GM12891 (cell line): ENCODE measurements around the gene ZBTB21.

ENCODE experiments used
- DNase-seq: peaks from one replicate; pipeline ENCODE4 v3.0.0; 2011; ENCODE audit warnings: low spot score; ENCODE audit not compliant: insufficient read length
- FAIRE-seq: peaks from 2 replicates; lab custom pipeline; 2011; peaks lifted over from hg19 to GRCh38; lab: Jason Lieb, UNC
- PAX5 ChIP-seq: IDR thresholded peaks from 2 replicates; pipeline ENCODE4 v1.6.1; 2011; ENCODE audit warnings: low read length, moderate library complexity, mild to moderate bottlenecking; ENCODE audit not compliant: insufficient read depth, severe bottlenecking
- POLR2A ChIP-seq: IDR thresholded peaks from 2 replicates; pipeline ENCODE4 v1.6.1; 2011; ENCODE audit warnings: low read depth, low read length, control low read depth
- POLR2AphosphoS5 ChIP-seq: IDR thresholded peaks from 2 replicates; pipeline ENCODE4 v1.6.1; 2011; ENCODE audit warnings: low read depth, low read length, control low read depth
- POU2F2 ChIP-seq: IDR thresholded peaks from 2 replicates; pipeline ENCODE4 v1.6.1; 2011; ENCODE audit warnings: low read depth, mild to moderate bottlenecking, control low read depth, low read length, moderate library complexity
- SPI1 ChIP-seq: IDR thresholded peaks from 2 replicates; pipeline ENCODE4 v1.6.1; 2011; ENCODE audit warnings: low read depth, low read length, control low read depth
- TAF1 ChIP-seq: IDR thresholded peaks from 2 replicates; pipeline ENCODE4 v1.6.1; 2011; ENCODE audit warnings: low read depth, low read length, control low read depth

ZBTB21 gene

GRCh38 chr21:42041246-42041645, 31.1 kb upstream of the ZBTB21 start:
- DNase-seq (no peak), FAIRE-seq (no peak)
- TF ChIP-seq SPI1 = no peak
- no peak for TF ChIP-seq PAX5
- no peak for TF ChIP-seq POU2F2
- TF ChIP-seq TAF1 = no peak
- TF ChIP-seq POLR2A = no peak

GRCh38 chr21:42040411-42041180, 30.4 kb upstream of the ZBTB21 start:
- TF ChIP-seq POU2F2 = no peak
- TF ChIP-seq PAX5 = no peak
- no peak for TF ChIP-seq SPI1
- TF ChIP-seq POLR2A = no peak
- no peak for TF ChIP-seq TAF1
- no peak for TF ChIP-seq POLR2AphosphoS5
- DNase-seq = no peak
- FAIRE-seq = no peak

GRCh38 chr21:42039911-42040351, 29.8 kb upstream of the ZBTB21 start:
- no peak for TF ChIP-seq POLR2A
- TF ChIP-seq POLR2AphosphoS5 = no peak
- no peak for TF ChIP-seq PAX5
- no peak for TF ChIP-seq TAF1
- TF ChIP-seq SPI1 = no peak
- no peak for TF ChIP-seq POU2F2
- DNase-seq (no peak), FAIRE-seq (no peak)

- FAIRE-seq (no peak), DNase-seq (no peak)
- TF ChIP-seq TAF1 (no peak), POLR2AphosphoS5 (no peak), PAX5 (no peak), POU2F2 (no peak), SPI1 (no peak), POLR2A (no peak)
These were observed 29.3 kb upstream of the ZBTB21 start for GRCh38 chr21:42039470-42039901.

- FAIRE-seq (no peak), DNase-seq (no peak)
- no peak for TF ChIP-seq SPI1
These were observed 28.8 kb upstream of the ZBTB21 start for GRCh38 chr21:42038826-42039425.

GRCh38 chr21:42038393-42038792, 28.2 kb upstream of the ZBTB21 start:
- FAIRE-seq = no peak
- DNase-seq = no peak
- no peak for TF ChIP-seq SPI1
- no peak for TF ChIP-seq POU2F2
- no peak for TF ChIP-seq POLR2AphosphoS5
- TF ChIP-seq PAX5 = no peak
- no peak for TF ChIP-seq TAF1
- no peak for TF ChIP-seq POLR2A

GRCh38 chr21:42037943-42038342, 27.8 kb upstream of the ZBTB21 start:
- FAIRE-seq (no peak), DNase-seq (no peak)
- no peak for TF ChIP-seq POU2F2
- TF ChIP-seq TAF1 = no peak
- TF ChIP-seq PAX5 = no peak
- no peak for TF ChIP-seq POLR2AphosphoS5
- TF ChIP-seq POLR2A = no peak
- TF ChIP-seq SPI1 = no peak

GRCh38 chr21:42037516-42037915, 27.4 kb upstream of the ZBTB21 start:
- TF ChIP-seq POU2F2 = no peak
- 0 out of 2 replicates have a peak, but pooled peaks have one; percentile 34 for TF ChIP-seq SPI1
- DNase-seq (no peak), FAIRE-seq (peak; percentile 26)

GRCh38 chr21:42036313-42036712, 26.2 kb upstream of the ZBTB21 start:
- TF ChIP-seq POLR2AphosphoS5 = no peak
- no peak for TF ChIP-seq POLR2A
- no peak for TF ChIP-seq SPI1
- no peak for TF ChIP-seq PAX5
- no peak for TF ChIP-seq TAF1
- no peak for TF ChIP-seq POU2F2
- FAIRE-seq = no peak
- DNase-seq = no peak

GRCh38 chr21:42032968-42033367, 22.8 kb upstream of the ZBTB21 start:
- FAIRE-seq = no peak
- no peak for DNase-seq
- no peak for TF ChIP-seq POU2F2
- TF ChIP-seq TAF1 = no peak
- no peak for TF ChIP-seq PAX5
- no peak for TF ChIP-seq POLR2AphosphoS5
- TF ChIP-seq POLR2A = no peak
- no peak for TF ChIP-seq SPI1
